Thymus (tissue), 11 donors: Measurements from ENCODE around the gene NEAT1. TPM values are rescaled to one million over a fixed set of nuclear protein-coding genes. Genes with fewer than 3 reads are reported as not detected.

ENCODE experiments used
- DNase-seq, 9 donors: peaks; one replicate each; pipeline ENCODE4 v3.0.0-alpha.2; 2013; ENCODE audit warnings: low spot score in 9 of 9, low read depth in 6 of 9, missing footprints in 1 of 9
- H3K27ac ChIP-seq, 2 donors: one replicate each; pipeline ENCODE4 v1.5.1; 2013; ENCODE audit warnings: control low read depth in 1 of 2, low read depth in 1 of 2, low read length in 1 of 2, mild to moderate bottlenecking in 1 of 2, moderate library complexity in 1 of 2
- H3K27me3 ChIP-seq, 2 donors: one replicate each; pipeline ENCODE4 v1.5.1; 2013; ENCODE audit warnings: low read length in 1 of 2; ENCODE audit not compliant: control insufficient read depth in 2 of 2, insufficient read depth in 1 of 2
- H3K36me3 ChIP-seq, 2 donors: one replicate each; pipeline ENCODE4 v1.5.1; 2013; ENCODE audit warnings: low read length in 1 of 2, mild to moderate bottlenecking in 1 of 2, moderate library complexity in 1 of 2; ENCODE audit not compliant: control insufficient read depth in 2 of 2, insufficient read depth in 2 of 2
- H3K4me1 ChIP-seq, 2 donors: one replicate each; pipeline ENCODE4 v1.5.1; 2013; ENCODE audit warnings: low read length in 2 of 2; ENCODE audit not compliant: control insufficient read depth in 2 of 2, insufficient read depth in 2 of 2
- H3K4me3 ChIP-seq, 2 donors: one replicate each; pipeline ENCODE4 v1.5.1; 2013; ENCODE audit warnings: low read length in 2 of 2, control low read depth in 1 of 2, mild to moderate bottlenecking in 1 of 2
- H3K9me3 ChIP-seq, 2 donors: one replicate each; pipeline ENCODE4 v1.5.1; 2013; ENCODE audit warnings: low read length in 1 of 2, mild to moderate bottlenecking in 1 of 2; ENCODE audit not compliant: control insufficient read depth in 2 of 2, insufficient read depth in 1 of 2
- WGBS: extraction: QIAGEN DNeasy Blood & Tissue Kit; methylation state at CpG from one replicate; pipeline ENCODE4 v1.1.7; 2013; 5-methylcytosine and 5-hydroxymethylcytosine counted together
- polyA plus RNA-seq: library from polyadenylated mRNA; stranded (reverse); fragments of 200-250 nt; gene quantifications from one replicate; pipeline ENCODE4 v1.2.3, GENCODE V29; 2013
- total RNA-seq: library from RNA; stranded (reverse); fragments of 120-200 nt; gene quantifications from one replicate; pipeline ENCODE4 v1.2.4, GENCODE V29; 2013
- donor health status: healthy.

NEAT1 gene
- total and polyA plus RNA-seq, 2 donors, result 9.2 to 3,325 TPM

DNA sequence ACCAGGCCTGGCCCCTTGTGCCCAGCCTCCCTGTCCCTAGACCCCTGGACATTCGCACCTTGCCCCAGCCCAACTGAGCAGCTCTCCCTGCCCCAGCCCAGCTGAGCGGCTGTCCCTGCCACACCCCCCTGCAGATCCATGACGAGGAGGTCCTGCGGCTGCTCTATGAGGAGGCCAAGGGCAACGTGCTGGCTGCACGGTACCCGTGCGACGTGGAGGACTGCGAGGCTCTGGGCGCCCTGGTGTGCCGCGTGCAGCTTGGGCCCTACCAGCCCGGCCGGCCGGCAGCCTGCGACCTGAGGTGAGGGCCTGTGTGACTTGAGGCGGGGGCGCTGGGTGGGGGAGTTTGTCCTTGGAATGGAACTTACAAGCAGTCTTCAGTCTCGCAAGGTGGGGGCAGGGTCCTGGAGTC, 28.5 kb upstream of the NEAT1 start:
- Histone ChIP-seq H3K36me3 (peaks cover 66 to 82% of the 10 kb centered on the region in 2 donors), H3K9me3 (peaks cover 0 to 5% of the 10 kb centered on the region in 2 donors), H3K4me1 (peaks cover 0 to 14% of the 10 kb centered on the region in 2 donors), H3K27ac (no peak overlapping the region), H3K27me3 (no peaks in the 10 kb centered on the region), H3K4me3 (no peak overlapping the region)
- 96% methylated on average over 20 of the region's 20 CpGs for WGBS
- no peak for DNase-seq

DNA sequence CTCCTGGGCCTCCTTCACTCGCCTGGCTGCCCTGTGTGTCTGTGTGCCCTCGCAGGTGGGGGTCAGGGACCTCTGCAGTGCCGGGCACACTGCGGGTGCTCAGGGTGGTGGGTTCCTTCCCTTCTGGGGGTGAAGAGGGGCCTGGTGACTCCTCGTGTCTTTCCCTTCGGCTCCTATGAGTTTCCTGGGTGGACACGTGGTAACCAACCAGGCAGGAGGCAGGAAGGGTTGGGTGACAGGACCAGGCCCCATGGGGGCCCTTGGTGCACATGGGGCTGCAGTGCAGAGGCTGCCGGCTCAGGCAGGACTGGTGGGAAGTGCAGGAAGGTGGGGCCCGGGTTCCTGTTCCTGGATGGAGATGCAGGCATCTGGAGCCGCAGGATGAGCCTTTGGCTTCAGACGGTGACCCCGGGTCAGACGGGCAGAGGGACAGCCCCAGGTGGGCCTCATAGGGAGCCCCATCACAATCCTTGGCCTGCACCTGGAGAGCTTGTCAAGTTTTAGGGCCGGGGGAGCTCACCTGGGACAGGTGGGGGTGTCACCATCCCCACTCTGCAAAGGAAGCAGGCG, 26.6 kb upstream of the NEAT1 start:
- H3K27me3 ChIP-seq, result no peaks in the 10 kb centered on the region
- no peaks in the 10 kb centered on the region for H3K4me1 ChIP-seq
- H3K4me3 ChIP-seq, result no peak overlapping the region
- no peak for DNase-seq
- H3K27ac ChIP-seq, result no peak overlapping the region
- H3K36me3 ChIP-seq, result peaks cover 77 to 82% of the 10 kb centered on the region in 2 donors
- H3K9me3 ChIP-seq, result peaks cover 0 to 5% of the 10 kb centered on the region in 2 donors
- 98% methylated on average over 15 of the region's 15 CpGs for whole genome bisulfite sequencing

DNA sequence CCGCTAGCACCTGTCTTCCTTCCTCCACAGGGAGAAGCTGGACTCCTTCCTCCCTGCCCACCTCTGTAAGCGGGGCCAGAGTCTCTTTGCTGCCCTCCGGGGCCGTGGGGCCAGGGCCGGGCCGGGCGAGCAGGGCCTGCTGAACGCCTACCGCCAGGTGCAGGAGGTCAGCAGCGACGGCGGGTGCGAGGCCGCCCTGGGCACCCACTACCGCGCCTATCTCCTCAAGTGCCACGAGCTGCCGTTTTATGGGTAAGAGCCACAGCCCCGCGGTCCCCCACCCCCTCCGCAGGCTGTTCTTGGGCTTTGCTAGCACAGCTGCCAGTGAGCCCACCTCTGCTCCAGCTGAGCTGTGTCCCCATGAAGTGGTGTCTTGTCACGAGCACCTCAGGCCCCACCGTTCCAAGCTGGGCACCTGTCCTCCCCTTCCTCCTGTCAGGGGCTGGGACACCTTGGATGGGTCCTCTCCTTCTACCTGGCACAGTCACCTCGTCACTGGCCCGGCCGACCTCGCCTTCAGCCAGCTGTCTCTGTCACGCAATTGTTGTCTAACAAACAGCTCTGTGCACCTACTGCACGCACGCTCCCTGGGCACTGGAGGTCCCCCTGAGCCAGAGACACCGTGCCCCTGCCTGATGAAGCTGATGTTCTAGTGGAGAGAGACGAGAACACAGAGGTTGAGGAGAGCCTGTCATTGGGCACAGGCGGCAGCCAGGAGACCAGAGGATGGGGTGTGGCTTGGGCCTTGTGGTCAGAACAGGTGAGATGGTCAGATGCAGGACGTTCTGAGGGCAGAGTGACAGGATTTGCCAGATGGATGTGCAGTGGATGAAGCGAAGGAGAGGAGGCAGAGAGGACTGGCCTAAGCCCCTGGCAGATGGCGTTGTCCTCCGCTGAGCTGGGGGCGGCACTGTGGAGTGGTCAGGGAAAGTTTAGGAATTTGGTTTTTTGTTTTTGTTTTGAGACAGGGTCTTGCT, 25.5 kb upstream of the NEAT1 start:
- Histone ChIP-seq H3K27me3 (no peaks in the 10 kb centered on the region), H3K4me3 (no peak overlapping the region), H3K9me3 (peaks cover 0 to 5% of the 10 kb centered on the region in 2 donors), H3K36me3 (peaks cover 77 to 79% of the 10 kb centered on the region in 2 donors), H3K4me1 (no peaks in the 10 kb centered on the region), H3K27ac (no peak overlapping the region)
- DNase-seq, result no peak
- 97% methylated on average over 38 of the region's 38 CpGs for WGBS

DNA sequence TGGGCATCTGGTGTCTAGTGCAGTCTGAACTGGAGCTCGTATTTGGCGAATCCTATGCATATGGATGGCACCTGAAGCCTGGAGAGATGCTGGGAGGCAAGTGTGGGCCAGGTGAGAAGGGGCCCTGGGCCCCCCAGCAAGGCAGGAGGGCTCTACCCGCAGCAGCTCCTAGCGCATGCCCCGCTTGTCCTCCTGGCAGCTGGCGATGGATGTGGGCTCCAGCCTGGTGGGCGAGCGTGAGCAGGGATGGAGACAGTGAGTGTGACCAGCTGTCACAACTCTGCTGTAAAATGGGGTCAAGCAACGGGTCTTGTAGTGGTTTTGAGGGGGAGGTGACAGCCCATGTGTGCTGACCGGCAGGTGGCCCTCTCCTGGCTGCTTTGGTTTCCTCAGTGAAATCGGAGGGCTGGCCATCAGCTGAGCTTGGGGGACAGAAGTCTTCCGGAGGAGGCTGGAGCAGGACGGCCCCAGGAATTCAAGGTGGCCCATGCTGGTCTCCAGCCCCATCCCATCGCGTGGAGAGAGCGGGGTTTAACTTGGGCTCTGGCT, 24.2 kb upstream of the NEAT1 start:
- 98% methylated on average over 16 of the region's 16 CpGs for WGBS
- peaks cover 3% of the 10 kb centered on the region in 2 donors for H3K4me1 ChIP-seq
- H3K27me3 ChIP-seq, result no peaks in the 10 kb centered on the region
- H3K9me3 ChIP-seq, result no peaks in the 10 kb centered on the region
- no peak for DNase-seq
- H3K4me3 ChIP-seq, result no peak overlapping the region
- H3K27ac ChIP-seq, result no peak overlapping the region
- H3K36me3 ChIP-seq, result peaks cover 65 to 72% of the 10 kb centered on the region in 2 donors

DNA sequence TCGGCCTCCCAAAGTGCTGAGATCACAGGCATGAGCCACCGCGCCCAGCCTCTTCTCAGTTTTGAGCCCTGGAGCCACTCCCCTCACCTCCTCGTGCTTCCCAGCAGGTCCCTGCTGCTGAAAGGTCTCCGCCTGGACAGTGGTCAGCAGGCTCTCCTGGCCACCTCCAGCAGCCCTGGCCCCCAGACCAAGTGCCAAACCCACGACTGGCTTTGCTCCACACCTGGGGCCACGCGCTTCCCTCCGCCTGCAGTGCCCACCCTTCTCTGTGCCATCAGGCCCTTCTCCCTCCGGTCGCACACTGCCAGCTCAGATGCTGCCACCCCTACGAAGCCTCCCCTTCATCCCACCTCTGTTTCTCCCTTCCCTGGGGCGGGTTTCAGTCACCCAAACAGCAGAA, 23.3 kb upstream of the NEAT1 start:
- WGBS, result 97% methylated on average over 13 of the region's 13 CpGs
- Histone ChIP-seq H3K4me1 (peaks cover 10 to 11% of the 10 kb centered on the region in 2 donors), H3K27me3 (no peaks in the 10 kb centered on the region), H3K27ac (no peak overlapping the region), H3K36me3 (peaks cover 65 to 72% of the 10 kb centered on the region in 2 donors), H3K4me3 (no peak overlapping the region), H3K9me3 (no peaks in the 10 kb centered on the region)
- no peak for DNase-seq

DNA sequence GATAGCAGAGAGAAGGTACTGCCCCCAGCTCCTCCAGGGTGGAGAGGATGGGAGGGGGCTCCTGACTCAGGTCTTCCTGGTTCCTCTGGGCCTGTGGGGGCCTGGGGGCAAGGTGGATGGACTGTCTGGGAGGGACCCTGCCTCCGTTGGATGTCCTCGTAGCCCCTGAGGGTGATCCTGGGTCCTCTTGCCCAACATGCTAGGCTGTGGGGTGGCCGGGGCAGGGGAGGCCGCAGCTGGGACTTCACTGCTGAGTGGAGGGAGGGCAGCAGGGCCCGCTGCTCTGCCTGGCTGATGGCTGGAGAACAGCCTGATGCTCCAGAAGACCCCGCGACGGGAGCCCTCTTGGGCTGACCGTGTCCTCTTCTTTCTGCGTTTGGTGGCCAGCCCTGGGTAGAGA, 22.8 kb upstream of the NEAT1 start:
- H3K36me3 ChIP-seq, result peaks cover 65 to 72% of the 10 kb centered on the region in 2 donors
- no peak overlapping the region for H3K4me3 ChIP-seq
- H3K9me3 ChIP-seq, result no peaks in the 10 kb centered on the region
- WGBS, result 97% methylated on average over 10 of the region's 10 CpGs
- H3K4me1 ChIP-seq, result peaks cover 15 to 17% of the 10 kb centered on the region in 2 donors
- DNase-seq, result no peak
- H3K27ac ChIP-seq, result no peak overlapping the region
- H3K27me3 ChIP-seq, result no peaks in the 10 kb centered on the region

DNA sequence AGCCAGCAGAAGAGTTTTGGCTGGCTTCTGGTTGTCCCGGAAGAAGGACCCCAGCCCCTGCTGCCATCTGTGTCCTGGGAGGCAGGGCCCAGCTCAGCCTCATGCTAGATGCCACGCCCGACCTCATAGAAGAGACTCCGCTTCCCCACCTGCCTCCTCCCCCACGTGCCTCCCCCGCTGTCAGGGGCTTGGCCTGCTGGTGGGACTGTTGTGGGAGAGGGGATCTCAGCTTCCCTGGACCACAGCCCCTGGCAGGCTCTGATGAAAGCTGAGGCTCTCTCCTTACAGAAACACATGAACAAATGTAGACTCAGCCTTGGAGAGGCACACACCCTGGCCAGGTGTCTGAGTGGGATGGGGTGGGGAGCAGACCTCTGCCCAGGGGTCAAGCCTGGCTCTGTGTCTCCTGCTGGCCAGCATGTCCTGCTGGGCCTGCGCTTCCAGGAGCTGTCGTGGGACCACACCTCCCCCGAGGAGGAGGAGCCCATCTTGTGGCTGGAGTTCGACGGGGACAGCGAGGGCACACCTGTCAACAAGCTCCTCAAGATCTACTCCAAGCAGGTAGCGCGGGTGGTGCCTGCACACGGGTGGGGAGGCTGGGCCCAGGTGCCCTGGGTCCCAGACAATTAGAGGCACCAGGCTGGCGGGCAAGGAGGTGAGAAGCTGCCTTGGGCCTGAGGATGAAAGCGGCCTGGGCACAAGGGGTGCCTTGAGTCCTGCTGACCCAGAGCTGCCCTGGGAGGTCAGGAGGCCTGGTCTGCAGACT, 22.1 kb upstream of the NEAT1 start:
- Histone ChIP-seq H3K27ac (no peak overlapping the region), H3K36me3 (peaks cover 68 to 74% of the 10 kb centered on the region in 2 donors), H3K4me1 (peaks cover 15 to 20% of the 10 kb centered on the region in 2 donors), H3K4me3 (no peak overlapping the region), H3K9me3 (no peaks in the 10 kb centered on the region), H3K27me3 (no peaks in the 10 kb centered on the region)
- DNase-seq, result no peak
- 91% methylated on average over 17 of the region's 17 CpGs for WGBS

DNA sequence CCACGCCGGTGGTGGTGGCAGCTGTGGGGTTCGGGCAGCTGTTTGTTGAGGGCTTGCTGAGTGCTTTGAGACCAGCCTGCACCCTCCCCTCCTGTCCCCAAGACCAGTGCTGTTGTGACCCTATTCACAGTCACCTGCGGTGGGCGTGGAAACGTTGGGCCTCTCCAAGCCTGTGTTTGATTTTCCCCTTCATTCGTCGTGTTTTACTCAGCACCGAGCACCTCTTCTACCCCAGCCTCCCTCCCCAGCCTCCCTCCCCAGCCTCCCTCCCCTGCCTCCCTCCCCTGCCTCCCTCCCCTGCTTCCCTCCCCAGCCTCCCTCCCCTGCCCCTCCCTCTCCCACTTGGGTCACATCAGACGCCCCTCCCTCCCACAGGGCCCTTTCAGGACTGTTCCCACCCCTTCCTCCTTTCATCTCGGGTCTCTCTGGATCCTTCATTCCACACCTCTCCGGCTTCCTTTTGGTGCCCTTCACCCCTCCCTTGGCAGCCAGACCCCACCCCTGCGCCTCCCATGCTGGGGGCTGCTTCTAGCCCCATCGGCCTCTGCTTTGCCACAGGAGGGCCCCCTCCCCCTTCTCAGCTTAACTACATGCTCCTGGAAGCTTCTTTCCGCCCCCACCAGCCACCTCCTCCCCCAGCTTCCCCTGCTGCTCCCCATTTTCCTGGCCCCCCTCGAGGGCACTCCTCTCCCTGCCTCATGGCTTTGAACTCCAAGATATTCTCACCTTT, 21.4 kb upstream of the NEAT1 start:
- H3K9me3 ChIP-seq, result no peaks in the 10 kb centered on the region
- H3K4me1 ChIP-seq, result peaks cover 15 to 20% of the 10 kb centered on the region in 2 donors
- H3K27ac ChIP-seq, result no peak overlapping the region
- DNase-seq, result no peak
- no peaks in the 10 kb centered on the region for H3K27me3 ChIP-seq
- peaks cover 64 to 70% of the 10 kb centered on the region in 2 donors for H3K36me3 ChIP-seq
- H3K4me3 ChIP-seq, result no peak overlapping the region
- 92% methylated on average over 16 of the region's 16 CpGs for WGBS
